Adipocyte (in vitro differentiated cells): ENCODE results near the gene SNRNP40.

Experiments used
- DNase-seq: peaks from one replicate; pipeline ENCODE4 v3.0.0-alpha.2; 2015; ENCODE audit warnings: low read depth
- H3K27me3 ChIP-seq: replicated peaks from 2 replicates; pipeline ENCODE4 v1.7.0; 2013; ENCODE audit warnings: mild to moderate bottlenecking, low read length, moderate library complexity; ENCODE audit not compliant: control insufficient read depth, insufficient read depth
- H3K36me3 ChIP-seq: 2 replicates; pipeline ENCODE4 v1.7.0; 2013; ENCODE audit warnings: low read length, mild to moderate bottlenecking, moderate library complexity; ENCODE audit not compliant: control insufficient read depth, insufficient read depth, severe bottlenecking
- H3K4me1 ChIP-seq: 2 replicates; pipeline ENCODE4 v1.7.0; 2013; ENCODE audit warnings: mild to moderate bottlenecking, low read length, moderate library complexity; ENCODE audit not compliant: control insufficient read depth, insufficient read depth
- H3K4me3 ChIP-seq: 2 replicates; pipeline ENCODE4 v1.7.0; 2013; ENCODE audit warnings: mild to moderate bottlenecking, low read length, moderate library complexity
- H3K9ac ChIP-seq: 2 replicates; pipeline ENCODE4 v1.7.0; 2013; ENCODE audit warnings: mild to moderate bottlenecking, low read length, moderate library complexity
- H3K9me3 ChIP-seq: 2 replicates; pipeline ENCODE4 v1.7.0; 2013; ENCODE audit warnings: mild to moderate bottlenecking, low read length, moderate library complexity; ENCODE audit not compliant: control insufficient read depth

The SNRNP40 gene

GRCh38 chr1:31296486-31297276, at the start of gene SNRNP40, which contains the start of gene ZCCHC17:
Gene SNRNP40, minus strand, starts transcription at chr1:31296788. Its CDS starts 37 bp downstream, at chr1:31296751.
Gene ZCCHC17, plus strand, starts transcription at chr1:31297032. Its CDS starts 13,067 bp downstream, at chr1:31310099.
- Histone ChIP-seq H3K9me3 (no peaks in the 10 kb centered on the region), H3K36me3 (peaks cover 20% of the 10 kb centered on the region), H3K27me3 (no peaks in the 10 kb centered on the region), H3K4me1 (peaks cover 29% of the 10 kb centered on the region), H3K4me3 (peak within 1 kb of the TSS; percentile 96), H3K9ac (peak within 1 kb of the TSS; percentile 97)
- DNase-seq, result peak; percentile 100

- Histone ChIP-seq H3K4me1 (peaks cover 4% of the 10 kb centered on the region), H3K9ac (no peak overlapping the region), H3K27me3 (no peaks in the 10 kb centered on the region), H3K36me3 (peaks cover 64% of the 10 kb centered on the region), H3K4me3 (no peak overlapping the region), H3K9me3 (no peaks in the 10 kb centered on the region)
- DNase-seq, result no peak
Observed at GRCh38 chr1:31345635-31346034, 49.0 kb upstream of the SNRNP40 start.

GRCh38 chr1:31344503-31344902, 47.9 kb upstream of the SNRNP40 start:
- Histone ChIP-seq H3K4me3 (no peak overlapping the region), H3K4me1 (peaks cover 4% of the 10 kb centered on the region), H3K36me3 (peaks cover 55% of the 10 kb centered on the region), H3K27me3 (no peaks in the 10 kb centered on the region), H3K9me3 (no peaks in the 10 kb centered on the region), H3K9ac (no peak overlapping the region)
- no peak for DNase-seq

- H3K27me3 ChIP-seq, result no peaks in the 10 kb centered on the region
- DNase-seq, result no peak
Observed at GRCh38 chr1:31336687-31337467, 40.3 kb upstream of the SNRNP40 start.

GRCh38 chr1:31335007-31335406, 38.4 kb upstream of the SNRNP40 start:
- peak; percentile 67 for DNase-seq

More at GRCh38 chr1:31336687-31337467, 40.3 kb upstream of the SNRNP40 start:
- Histone ChIP-seq H3K9me3 (no peaks in the 10 kb centered on the region), H3K4me3 (no peak overlapping the region), H3K9ac (no peak overlapping the region), H3K36me3 (peaks cover 29% of the 10 kb centered on the region), H3K4me1 (peaks cover 4% of the 10 kb centered on the region)

GRCh38 chr1:31327381-31327780, 30.8 kb upstream of the SNRNP40 start:
- H3K27me3 ChIP-seq, result no peaks in the 10 kb centered on the region
- peaks cover 17% of the 10 kb centered on the region for H3K4me1 ChIP-seq
- H3K9ac ChIP-seq, result peak overlapping the region; percentile 70
- peaks cover 20% of the 10 kb centered on the region for H3K36me3 ChIP-seq
- no peak overlapping the region for H3K4me3 ChIP-seq
- DNase-seq, result peak; percentile 67
- no peaks in the 10 kb centered on the region for H3K9me3 ChIP-seq

More at GRCh38 chr1:31335007-31335406, 38.4 kb upstream of the SNRNP40 start:
- Histone ChIP-seq H3K9me3 (no peaks in the 10 kb centered on the region), H3K4me3 (no peak overlapping the region), H3K36me3 (peaks cover 27% of the 10 kb centered on the region), H3K27me3 (no peaks in the 10 kb centered on the region), H3K9ac (no peak overlapping the region), H3K4me1 (no peaks in the 10 kb centered on the region)

- Histone ChIP-seq H3K9ac (no peak overlapping the region), H3K36me3 (peaks cover 20% of the 10 kb centered on the region), H3K27me3 (no peaks in the 10 kb centered on the region), H3K4me1 (peaks cover 20% of the 10 kb centered on the region), H3K4me3 (no peak overlapping the region), H3K9me3 (no peaks in the 10 kb centered on the region)
- DNase-seq, result no peak
Observed at GRCh38 chr1:31326461-31326860, 29.9 kb upstream of the SNRNP40 start.

GRCh38 chr1:31324992-31325391, 28.4 kb upstream of the SNRNP40 start:
- Histone ChIP-seq H3K9ac (no peak overlapping the region), H3K36me3 (peaks cover 32% of the 10 kb centered on the region), H3K4me1 (peaks cover 20% of the 10 kb centered on the region), H3K9me3 (no peaks in the 10 kb centered on the region), H3K4me3 (no peak overlapping the region), H3K27me3 (no peaks in the 10 kb centered on the region)
- no peak for DNase-seq

GRCh38 chr1:31324093-31324492, 27.5 kb upstream of the SNRNP40 start:
- H3K4me3 ChIP-seq, result no peak overlapping the region
- no peak overlapping the region for H3K9ac ChIP-seq
- H3K36me3 ChIP-seq, result peaks cover 41% of the 10 kb centered on the region
- H3K9me3 ChIP-seq, result no peaks in the 10 kb centered on the region
- H3K27me3 ChIP-seq, result no peaks in the 10 kb centered on the region
- H3K4me1 ChIP-seq, result peaks cover 20% of the 10 kb centered on the region
- DNase-seq, result no peak

GRCh38 chr1:31318146-31318545, 21.6 kb upstream of the SNRNP40 start:
- Histone ChIP-seq H3K4me1 (peaks cover 10% of the 10 kb centered on the region), H3K36me3 (peaks cover 77% of the 10 kb centered on the region), H3K27me3 (no peaks in the 10 kb centered on the region), H3K4me3 (no peak overlapping the region), H3K9me3 (no peaks in the 10 kb centered on the region), H3K9ac (no peak overlapping the region)
- DNase-seq, result no peak

- H3K9ac ChIP-seq, result no peak overlapping the region
- H3K9me3 ChIP-seq, result no peaks in the 10 kb centered on the region
- H3K4me3 ChIP-seq, result no peak overlapping the region
- DNase-seq, result no peak
- H3K36me3 ChIP-seq, result peaks cover 92% of the 10 kb centered on the region
- no peaks in the 10 kb centered on the region for H3K27me3 ChIP-seq
- peaks cover 6% of the 10 kb centered on the region for H3K4me1 ChIP-seq
Observed at GRCh38 chr1:31315902-31316301, 19.3 kb upstream of the SNRNP40 start.
